GM18868 (cell line): ENCODE results near the gene TOR1AIP2.

Experiments used
- ATAC-seq: cut with Tn5 transposase; IDR thresholded peaks from one replicate; pipeline ENCODE4 v1.9.1; 2021; ENCODE audit warnings: mild to moderate bottlenecking, moderate library complexity; ENCODE audit not compliant: unreplicated experiment

Gene TOR1AIP2

GRCh38 chr1:179826626-179827280, 50.9 kb downstream of the TOR1AIP2 start:
- ATAC-seq = no peak

GRCh38 chr1:179825798-179826460, 51.7 kb downstream of the TOR1AIP2 start:
- ATAC-seq = no peak

- ATAC-seq = no peak
Observed at GRCh38 chr1:179825206-179825605, 52.4 kb downstream of the TOR1AIP2 start.

- ATAC-seq = no peak
Observed at GRCh38 chr1:179824265-179824664, 53.3 kb downstream of the TOR1AIP2 start.

GRCh38 chr1:179823693-179824092, 53.9 kb downstream of the TOR1AIP2 start:
- no peak for ATAC-seq

- ATAC-seq = no peak
Observed at GRCh38 chr1:179822065-179822464, 55.5 kb downstream of the TOR1AIP2 start.

- ATAC-seq = no peak
Observed at GRCh38 chr1:179821524-179821923, 56.1 kb downstream of the TOR1AIP2 start.

DNA sequence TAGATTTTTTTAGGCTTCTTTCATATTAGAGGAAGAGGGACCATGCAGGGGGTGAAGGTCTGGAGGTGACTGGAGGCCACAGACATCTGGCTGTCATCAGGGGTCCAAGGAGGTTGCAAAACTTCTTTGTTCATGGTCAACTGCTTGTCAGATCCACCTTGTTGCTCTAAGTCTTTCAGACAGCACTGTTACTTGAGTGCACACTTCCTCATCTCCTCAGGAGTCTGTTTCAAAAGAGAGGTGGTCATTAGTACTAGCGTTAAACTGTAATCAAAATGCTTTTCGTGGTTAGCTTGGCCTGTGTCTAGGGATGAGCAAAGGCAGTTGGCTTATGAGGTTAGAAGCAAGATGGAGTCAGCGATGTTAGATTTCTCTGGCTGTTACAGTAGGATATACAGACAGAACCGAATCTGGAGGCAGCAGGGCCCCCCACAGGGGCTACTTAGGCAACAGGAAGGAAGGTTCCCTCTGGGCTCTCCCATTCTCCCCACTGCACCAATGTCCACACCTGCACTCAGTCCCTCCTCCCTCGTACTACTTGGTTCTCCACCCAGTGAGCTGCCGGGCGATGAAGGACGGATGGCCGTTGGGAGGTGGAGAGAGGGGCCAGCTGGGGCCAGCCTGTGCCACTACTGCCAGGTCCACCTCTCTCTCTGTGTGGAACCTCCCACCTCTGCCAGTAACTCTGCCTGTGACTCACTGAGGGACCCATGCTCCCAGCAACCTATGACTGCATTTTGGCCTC, 57.2 kb downstream of the TOR1AIP2 start:
- ATAC-seq = no peak

DNA sequence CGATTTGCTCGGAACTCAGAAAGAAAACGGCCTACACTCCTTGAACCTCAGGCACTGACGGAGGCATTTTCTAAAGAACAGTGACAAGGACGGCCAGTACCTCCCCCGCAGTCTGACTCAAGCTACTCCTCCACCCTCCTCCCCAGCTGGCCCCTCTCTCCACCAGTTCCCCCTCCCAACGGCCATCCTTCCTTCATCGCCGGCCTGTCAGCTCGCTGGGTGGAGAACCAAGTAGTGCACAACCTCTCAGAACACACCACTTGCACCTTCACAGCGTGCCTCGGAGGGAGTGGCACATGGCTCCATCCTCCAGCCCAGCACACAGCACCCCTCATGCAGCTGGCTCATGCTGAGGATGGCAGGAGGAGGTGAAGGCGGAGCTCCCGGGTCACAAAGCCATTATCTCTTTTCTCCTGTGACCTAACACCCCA, 58.8 kb downstream of the TOR1AIP2 start:
- no peak for ATAC-seq

- no peak for ATAC-seq
Observed at GRCh38 chr1:179818260-179818659, 59.3 kb downstream of the TOR1AIP2 start.

GRCh38 chr1:179817789-179818188, 59.8 kb downstream of the TOR1AIP2 start:
- ATAC-seq = no peak

DNA sequence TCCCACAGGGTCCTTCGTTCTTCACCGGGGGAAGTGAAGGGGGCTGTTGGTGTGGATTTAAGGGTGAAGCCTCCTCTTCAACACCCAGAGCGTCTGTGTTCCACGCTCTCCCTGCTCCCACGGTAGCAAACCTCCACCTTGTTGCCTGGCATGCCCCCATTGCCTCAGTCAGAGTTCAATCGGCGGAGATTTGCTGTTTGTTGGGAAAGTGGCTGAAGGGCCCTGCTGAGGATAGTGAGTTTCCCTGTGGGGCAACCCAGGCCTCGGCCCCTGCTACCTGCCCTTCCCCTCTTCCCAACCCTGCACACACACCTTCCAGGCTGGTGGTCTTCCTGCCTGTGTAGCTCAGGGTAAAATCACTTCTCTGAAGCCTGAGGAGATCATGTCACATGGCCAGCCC, 60.5 kb downstream of the TOR1AIP2 start:
- ATAC-seq = no peak

DNA sequence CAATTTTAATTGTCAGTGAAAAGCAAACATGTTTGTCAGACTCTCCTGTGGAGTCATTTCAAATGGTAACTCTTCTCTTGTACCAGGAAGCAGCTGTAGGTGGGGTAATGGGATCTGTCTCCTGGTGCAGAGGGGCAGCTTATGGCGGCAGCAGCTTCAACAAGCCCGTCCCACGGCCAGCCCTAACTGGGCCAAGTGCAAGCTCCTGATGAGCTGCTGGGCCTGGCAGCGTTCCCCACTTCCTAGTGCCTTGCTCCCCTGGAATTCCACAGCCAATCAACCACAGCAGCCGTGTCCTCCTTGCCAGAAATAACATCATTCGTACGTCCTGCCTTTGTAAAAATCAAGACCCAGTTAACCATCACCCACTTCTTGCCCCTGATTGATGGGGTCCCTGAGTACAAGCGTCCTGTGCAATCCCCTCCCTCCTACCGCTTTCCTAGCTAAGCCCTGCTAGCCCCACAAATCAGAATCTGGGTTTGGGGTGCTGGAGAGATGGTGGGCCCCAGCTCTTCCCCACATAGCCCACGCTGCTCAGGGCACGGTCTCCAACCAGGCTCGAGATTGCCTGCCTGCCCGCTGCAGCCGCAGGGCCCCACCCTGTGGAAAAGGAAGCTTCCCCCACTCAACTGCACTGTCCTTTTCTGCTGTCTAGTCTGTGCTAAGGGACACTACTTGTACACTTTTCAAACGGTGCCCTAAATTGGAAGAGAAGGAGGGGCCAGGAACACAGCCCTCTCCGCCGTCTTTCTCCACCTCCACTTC, 61.2 kb downstream of the TOR1AIP2 start:
- no peak for ATAC-seq

- ATAC-seq = no peak
Observed at GRCh38 chr1:179815641-179816040, 62.0 kb downstream of the TOR1AIP2 start.

GRCh38 chr1:179814546-179814838, 63.1 kb downstream of the TOR1AIP2 start:
- ATAC-seq = peak; percentile 38

DNA sequence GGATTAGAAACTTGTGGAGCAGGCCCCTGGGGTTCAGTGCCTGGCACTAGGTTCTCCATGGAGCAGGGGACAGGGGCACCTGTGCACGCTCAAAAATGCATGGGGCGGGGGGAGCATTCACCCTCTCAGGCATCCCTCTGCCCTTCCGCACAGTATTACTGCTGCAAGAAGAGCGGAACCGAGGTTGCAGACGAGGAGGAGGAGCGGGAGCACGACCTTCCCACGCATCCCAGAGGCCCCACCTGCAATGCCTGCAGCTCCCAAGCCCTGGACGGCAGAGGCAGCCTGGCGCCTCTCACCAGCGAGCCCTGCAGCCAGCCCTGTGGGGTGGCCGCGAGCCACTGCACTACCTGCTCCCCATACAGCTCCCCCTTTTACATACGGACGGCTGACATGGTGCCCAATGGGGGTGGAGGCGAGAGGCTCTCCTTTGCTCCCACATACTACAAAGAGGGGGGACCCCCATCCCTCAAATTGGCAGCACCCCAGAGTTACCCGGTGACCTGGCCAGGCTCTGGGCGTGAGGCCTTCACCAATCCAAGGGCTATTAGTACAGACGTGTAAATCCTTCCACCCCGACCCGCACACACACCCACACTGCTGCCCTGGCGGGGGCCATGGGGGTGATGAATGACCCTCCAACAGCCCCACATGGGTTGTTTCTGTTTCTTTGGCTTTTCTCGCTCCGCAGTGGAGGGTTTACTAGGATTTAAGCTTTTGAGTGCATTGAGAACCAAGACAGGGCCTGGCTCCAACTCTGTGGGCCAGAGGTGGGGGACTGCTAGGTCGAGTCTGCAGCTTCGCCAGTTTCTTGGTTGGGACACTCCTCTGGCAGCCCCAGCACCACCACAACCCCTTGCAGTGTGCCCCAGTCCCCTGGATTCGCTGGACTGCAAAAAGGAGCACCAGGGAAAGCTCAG, 63.7 kb downstream of the TOR1AIP2 start:
- ATAC-seq = no peak

GRCh38 chr1:179812501-179813292, 64.9 kb downstream of the TOR1AIP2 start:
- no peak for ATAC-seq

DNA sequence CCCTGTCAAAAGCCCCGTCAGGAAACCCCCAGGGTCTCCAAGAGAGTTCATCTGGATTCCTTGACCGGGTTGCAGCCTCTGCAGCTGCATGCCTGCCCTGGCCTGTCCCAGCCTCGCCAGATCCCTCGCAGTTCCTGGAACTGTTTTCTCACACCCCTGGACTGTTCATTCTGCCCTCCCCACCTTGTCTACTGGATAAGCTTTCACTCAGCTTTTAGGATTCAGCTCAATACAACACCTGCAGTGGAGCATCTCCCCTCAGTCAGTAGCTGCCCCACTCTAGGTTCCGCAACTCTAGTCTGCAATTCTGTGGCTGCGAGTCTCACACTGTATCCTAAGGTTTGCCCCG, 67.3 kb downstream of the TOR1AIP2 start:
- ATAC-seq = no peak

DNA sequence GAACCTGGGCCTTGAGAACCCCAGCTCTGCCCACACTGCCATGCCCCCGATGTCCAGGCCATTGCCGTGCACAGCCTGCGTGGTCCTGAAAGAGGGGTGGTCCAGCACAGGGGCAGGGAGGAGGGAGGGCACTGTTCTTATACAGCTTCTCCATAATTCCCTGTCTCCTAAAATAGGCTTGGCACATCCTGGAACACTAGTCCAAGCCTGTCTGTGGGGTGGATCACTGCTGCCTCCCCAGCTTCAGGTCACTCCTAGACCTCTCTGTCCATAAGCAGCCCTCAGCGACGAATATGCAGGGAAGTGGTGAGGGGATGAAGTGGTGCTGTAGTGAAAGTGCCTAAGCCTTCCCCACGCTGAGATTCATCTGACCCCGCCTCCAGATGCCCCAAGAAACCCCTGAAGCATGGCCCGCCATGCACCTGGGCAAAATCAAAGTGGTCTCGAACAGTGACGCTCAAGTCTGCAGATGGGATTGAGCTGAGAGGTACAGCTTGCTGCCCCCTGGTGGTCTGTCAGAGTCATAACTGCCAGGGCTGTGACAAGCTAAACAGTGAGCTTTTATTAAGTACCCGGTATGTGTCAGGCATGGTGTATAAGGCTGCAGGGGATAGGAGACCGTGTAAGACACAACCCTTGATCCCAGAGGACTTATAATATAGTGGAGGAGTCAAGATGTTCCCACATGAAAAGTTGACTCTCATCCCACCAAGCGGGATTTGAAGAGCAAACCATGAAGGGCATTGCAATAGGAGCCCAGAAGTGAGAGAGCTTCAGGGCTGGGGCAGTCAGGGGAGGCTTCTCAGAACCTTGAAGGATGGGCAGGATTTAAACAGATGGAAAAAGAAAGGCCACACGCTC, 67.9 kb downstream of the TOR1AIP2 start:
- ATAC-seq = peak; percentile 78
